GM12878 (cell line): Measurements from ENCODE around the gene CACNA1S. TPM values are rescaled to one million over a fixed set of nuclear protein-coding genes. Genes with fewer than 3 reads are reported as not detected.

Experiments
- ATAC-seq: fragments of 200-7000 bp; cut with Tn5 transposase; 3 replicates; pipeline ENCODE4 v1.9.1; 2020; ENCODE audit warnings: mild to moderate bottlenecking, moderate library complexity
- BruUV-seq: library from RNA; stranded (reverse); fragments of 400-500 nt; replicated peaks from 2 replicates; lab custom pipeline; 2021; lab: Mats Ljungman, UMichigan
- CTCF ChIA-PET: fragments of 300-600 bp; sonication (Branson Sonifier 250); formaldehyde crosslinking; extraction: SDS; loops from one replicate; lab custom pipeline; 2021; ENCODE audit warnings: inconsistent platforms; lab: Yijun Ruan, JAX
- POLR2A ChIA-PET: fragments of 350-600 bp; formaldehyde crosslinking; extraction: SDS; loops from one replicate; lab custom pipeline; 2021; ENCODE audit warnings: inconsistent platforms; lab: Charles Lee
- RAD21 ChIA-PET: fragments of 300-600 bp; sonication (Branson Sonifier 250); formaldehyde crosslinking; loops from one replicate; lab custom pipeline; 2023; ENCODE audit warnings: antibody characterized with exemption; ENCODE audit not compliant: unreplicated experiment; lab: Charles Lee
- SMC1A ChIA-PET: fragments of 300-600 bp; sonication (Branson Sonifier 250); formaldehyde crosslinking; loops from one replicate; lab custom pipeline; 2023; ENCODE audit not compliant: unreplicated experiment, uncharacterized antibody; lab: Charles Lee
- DNase-seq: peaks from one replicate; pipeline ENCODE4 v3.0.0-alpha.2; 2011; ENCODE audit warnings: low read depth, low spot score
- FAIRE-seq: peaks from 3 replicates; lab custom pipeline; 2011; peaks lifted over from hg19 to GRCh38; lab: Jason Lieb, UNC
- H2AFZ ChIP-seq: 2 replicates; pipeline ENCODE4 v1.6.0; 2011; ENCODE audit warnings: low read depth, low read length, control low read depth; ENCODE audit not compliant: control insufficient read depth
- H3K27ac ChIP-seq: 2 replicates; pipeline ENCODE4 v1.5.1; 2011; ENCODE audit warnings: control low read depth; ENCODE audit not compliant: control insufficient read depth, insufficient read depth
- H3K27me3 ChIP-seq, 2 experiments: replicated peaks in 1 of 2; 2 replicates each; pipeline versions ENCODE4 v1.6.0 to v1.6.1; 2011; ENCODE audit warnings: low read length in 1 of 2; ENCODE audit not compliant: control insufficient read depth in 2 of 2, insufficient read depth in 2 of 2
- H3K36me3 ChIP-seq, 2 experiments: 2 replicates each; pipeline ENCODE4 v1.5.1; 2011; ENCODE audit warnings: low read length in 1 of 2; ENCODE audit not compliant: control insufficient read depth in 2 of 2, insufficient read depth in 2 of 2
- H3K4me1 ChIP-seq: 2 replicates; pipeline ENCODE4 v1.6.1; 2011; ENCODE audit warnings: mild to moderate bottlenecking, low read length, moderate library complexity, mixed read lengths; ENCODE audit not compliant: control insufficient read depth, insufficient read depth
- H3K4me2 ChIP-seq: 2 replicates; pipeline ENCODE4 v1.6.0; 2011; ENCODE audit warnings: control low read depth; ENCODE audit not compliant: control insufficient read depth, insufficient read depth
- H3K4me3 ChIP-seq: fragments of 200-600 bp; sonication (generic); 2 replicates; pipeline ENCODE4 v1.5.1; 2016
- H3K79me2 ChIP-seq: 2 replicates; pipeline ENCODE4 v1.6.0; 2011; ENCODE audit warnings: low read length; ENCODE audit not compliant: control insufficient read depth, insufficient read depth
- H3K9ac ChIP-seq: 2 replicates; pipeline ENCODE4 v1.8.0; 2011; ENCODE audit warnings: low read length, control low read depth, mixed read lengths; ENCODE audit not compliant: control insufficient read depth, insufficient read depth
- H3K9me3 ChIP-seq: replicated peaks from 3 replicates; pipeline ENCODE4 v1.5.1; 2011; ENCODE audit warnings: mild to moderate bottlenecking, low read length; ENCODE audit not compliant: control insufficient read depth, insufficient read depth
- H4K20me1 ChIP-seq: 2 replicates; pipeline ENCODE4 v1.6.0; 2011; ENCODE audit not compliant: control insufficient read depth, insufficient read depth
- BCL11A ChIP-seq: IDR thresholded peaks from 2 replicates; pipeline ENCODE4 v1.6.1; 2011; ENCODE audit warnings: low read depth, low read length
- MEF2A ChIP-seq: IDR thresholded peaks from 2 replicates; pipeline ENCODE4 v1.6.1; 2011; ENCODE audit warnings: low read depth, mild to moderate bottlenecking, low read length, moderate library complexity; ENCODE audit not compliant: insufficient read depth
- MYC ChIP-seq: IDR thresholded peaks from 2 replicates; pipeline ENCODE4 v1.6.1; 2011; ENCODE audit warnings: mild to moderate bottlenecking, low read length, moderate library complexity, inconsistent platforms; ENCODE audit not compliant: insufficient read depth, insufficient replicate concordance, insufficient read length, severe bottlenecking
- PAX8 ChIP-seq: fragments of 450-650 bp; IDR thresholded peaks from 2 replicates; pipeline ENCODE4 v1.6.1; 2017; ENCODE audit warnings: mild to moderate bottlenecking, moderate library complexity
- SMC3 ChIP-seq: IDR thresholded peaks from 2 replicates; pipeline ENCODE4 v1.6.1; 2011; ENCODE audit warnings: low read length, improper control_type of control experiment, borderline replicate concordance
- ZNF274 ChIP-seq: IDR thresholded peaks from one replicate; pipeline ENCODE4 v1.8.0; 2011; ENCODE audit not compliant: insufficient read length, insufficient read depth
- WGBS: methylation state at CpG from one replicate; pipeline ENCODE4 v1.1.6; 2016; ENCODE audit warnings: low lambda C conversion rate; ENCODE audit not compliant: insufficient replicate concordance, insufficient coverage; ENCODE audit errors: missing lambda C conversion rate; 5-methylcytosine and 5-hydroxymethylcytosine counted together
- in situ Hi-C: fragments of 300-500 bp; cut with MboI; formaldehyde crosslinking; loops from 9 replicates; pipeline ENCODE4 v1.14.3; 2018; ENCODE audit warnings: mixed read lengths
- intact Hi-C: fragments of 100-400 bp; cut with micrococcal nuclease; formaldehyde crosslinking; loops from one replicate; pipeline ENCODE4 v1.14.2; 2022; ENCODE audit not compliant: unreplicated experiment
- polyA plus RNA-seq, 11 experiments: library from polyadenylated mRNA; depleted of rRNA in 4 of 11; unstranded in 6 of 11; stranded (reverse) in 5 of 11; fragments of >200 nt; fragmentation: Nextera tagmentation in 4 of 11; fragmentation: Illumina TruSeq in 1 of 11; extraction: Ambion mirVana in 4 of 11; extraction: Trizol in 1 of 11; gene quantifications; 1 replicate in 1 of 11; 2 replicates in 10 of 11; pipeline versions ENCODE4 v1.2.1 to v1.2.3, GENCODE V29; 2011 to 2016; ENCODE audit warnings: inconsistent platforms in 2 of 11, missing spikeins in 2 of 11, low read depth in 1 of 11
- total RNA-seq, 4 experiments: library from RNA; depleted of rRNA in 3 of 4; stranded (reverse); fragments of >200 nt in 3 of 4; fragmentation: Illumina TruSeq in 1 of 4; extraction: Trizol in 1 of 4; gene quantifications; 2 replicates each; pipeline versions ENCODE4 v1.2.1 to v1.2.3, GENCODE V29; 2013 to 2021
- TF ChIP-seq, protein P1 (sequence below): fragments of 450-650 bp; formaldehyde crosslinking; IDR thresholded peaks from 2 replicates; pipeline ENCODE4 v1.5.0; 2022; ENCODE audit warnings: mild to moderate bottlenecking, missing genetic modification characterization
- TF ChIP-seq, protein P2 (sequence below): IDR thresholded peaks from 2 replicates; pipeline ENCODE4 v1.6.1; 2011; ENCODE audit warnings: low read depth, low read length, improper control_type of control experiment, borderline replicate concordance

Gene CACNA1S
- total and polyA plus RNA-seq, 10 of the 15 experiments (the other 5 are each of a cell fraction or from before 2014, with no cell fraction given), result under 0.01 to 0.04 (median 0.02) TPM; not detected in 6

DNA sequence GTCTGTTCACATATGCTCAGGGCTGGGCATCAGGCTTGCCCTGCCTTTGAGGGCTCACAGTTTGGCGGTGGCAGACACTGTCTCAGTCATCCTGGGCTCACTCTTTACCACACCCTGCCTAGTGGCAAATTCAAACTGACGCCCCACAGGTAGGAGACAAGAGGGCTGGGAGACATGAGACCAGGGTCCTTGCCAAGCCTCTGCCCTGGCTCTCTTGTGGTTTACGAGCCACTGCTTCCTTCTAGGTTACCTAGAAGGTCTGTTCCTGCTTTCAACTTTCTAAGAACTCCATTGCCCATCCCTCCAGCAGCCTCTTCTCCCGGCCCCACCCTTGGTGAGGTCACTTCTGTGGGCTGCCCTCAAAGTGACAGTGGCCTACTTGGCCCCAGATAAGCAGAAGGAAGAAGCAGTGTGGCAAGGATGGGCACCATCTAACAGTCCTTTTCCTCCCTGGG lies 99.2 kb downstream of the CACNA1S start:
- Histone ChIP-seq H3K79me2 (peaks cover 21% of the 10 kb centered on the region), H3K9me3 (no peaks in the 10 kb centered on the region), H2AFZ (no peak overlapping the region), H3K27ac (no peak overlapping the region), H3K4me1 (peaks cover 21% of the 10 kb centered on the region), H3K36me3 (peaks cover 0 to 10% of the 10 kb centered on the region in 2 experiments; a peak in 2 of 4 replicates), H3K27me3 (no peaks in the 10 kb centered on the region), H4K20me1 (no peaks in the 10 kb centered on the region), H3K4me3 (no peak overlapping the region), H3K9ac (no peak overlapping the region), H3K4me2 (no peak overlapping the region)
- WGBS, result 67% methylated on average over 4 of the region's 4 CpGs
- intact Hi-C loops (no loop called here), in situ Hi-C loops (no loop called here)
- DNase-seq (no peak), FAIRE-seq (no peak), ATAC-seq (no peak)
- ChIA-PET POLR2A (interaction anchor here (0.6 kb wide), 1 partner anchor 335 kb away, joined by 3 read pairs; no protein-coding TSS in a partner anchor), SMC1A (interaction anchor here (0.8 kb wide), 1 partner anchor 9 kb away, joined by 3 read pairs; no protein-coding TSS in a partner anchor), CTCF (interaction anchor here (1.5 to 4.9 kb wide), 3 partner anchors 9 to 41 kb away, joined by 4 to 30 read pairs (median 10); no protein-coding TSS in a partner anchor), RAD21 (no interaction called here)
- no TSS peak for BruUV-seq
- no peak for TF ChIP-seq PAX8
- TF ChIP-seq BCL11A, result no peak
- TF ChIP-seq ZNF274, result no peak
- no peak for TF ChIP-seq MEF2A
- TF ChIP-seq SMC3, result no peak
- TF ChIP-seq, protein P1, sequence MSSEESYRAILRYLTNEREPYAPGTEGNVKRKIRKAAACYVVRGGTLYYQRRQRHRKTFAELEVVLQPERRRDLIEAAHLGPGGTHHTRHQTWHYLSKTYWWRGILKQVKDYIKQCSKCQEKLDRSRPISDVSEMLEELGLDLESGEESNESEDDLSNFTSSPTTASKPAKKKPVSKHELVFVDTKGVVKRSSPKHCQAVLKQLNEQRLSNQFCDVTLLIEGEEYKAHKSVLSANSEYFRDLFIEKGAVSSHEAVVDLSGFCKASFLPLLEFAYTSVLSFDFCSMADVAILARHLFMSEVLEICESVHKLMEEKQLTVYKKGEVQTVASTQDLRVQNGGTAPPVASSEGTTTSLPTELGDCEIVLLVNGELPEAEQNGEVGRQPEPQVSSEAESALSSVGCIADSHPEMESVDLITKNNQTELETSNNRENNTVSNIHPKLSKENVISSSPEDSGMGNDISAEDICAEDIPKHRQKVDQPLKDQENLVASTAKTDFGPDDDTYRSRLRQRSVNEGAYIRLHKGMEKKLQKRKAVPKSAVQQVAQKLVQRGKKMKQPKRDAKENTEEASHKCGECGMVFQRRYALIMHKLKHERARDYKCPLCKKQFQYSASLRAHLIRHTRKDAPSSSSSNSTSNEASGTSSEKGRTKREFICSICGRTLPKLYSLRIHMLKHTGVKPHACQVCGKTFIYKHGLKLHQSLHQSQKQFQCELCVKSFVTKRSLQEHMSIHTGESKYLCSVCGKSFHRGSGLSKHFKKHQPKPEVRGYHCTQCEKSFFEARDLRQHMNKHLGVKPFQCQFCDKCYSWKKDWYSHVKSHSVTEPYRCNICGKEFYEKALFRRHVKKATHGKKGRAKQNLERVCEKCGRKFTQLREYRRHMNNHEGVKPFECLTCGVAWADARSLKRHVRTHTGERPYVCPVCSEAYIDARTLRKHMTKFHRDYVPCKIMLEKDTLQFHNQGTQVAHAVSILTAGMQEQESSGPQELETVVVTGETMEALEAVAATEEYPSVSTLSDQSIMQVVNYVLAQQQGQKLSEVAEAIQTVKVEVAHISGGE, result no peak
- TF ChIP-seq, protein P2, sequence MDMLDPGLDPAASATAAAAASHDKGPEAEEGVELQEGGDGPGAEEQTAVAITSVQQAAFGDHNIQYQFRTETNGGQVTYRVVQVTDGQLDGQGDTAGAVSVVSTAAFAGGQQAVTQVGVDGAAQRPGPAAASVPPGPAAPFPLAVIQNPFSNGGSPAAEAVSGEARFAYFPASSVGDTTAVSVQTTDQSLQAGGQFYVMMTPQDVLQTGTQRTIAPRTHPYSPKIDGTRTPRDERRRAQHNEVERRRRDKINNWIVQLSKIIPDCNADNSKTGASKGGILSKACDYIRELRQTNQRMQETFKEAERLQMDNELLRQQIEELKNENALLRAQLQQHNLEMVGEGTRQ, result no peak
- no peak for TF ChIP-seq MYC
